ENCODE data around the gene C1orf21.
A peak's percentile ranks its signal among the peaks of the same experiment; 100 is the strongest.
"Not testable (repeated sequence)": the region's sequence is repeated elsewhere in the genome, so short reads cannot be mapped to it uniquely, and the experiment has no call there.

Gene C1orf21

GRCh38 chr1:184610876-184611595, 224.2 kb downstream of the C1orf21 start:
- no peak for DNase-seq

GRCh38 chr1:184612229-184612628, 225.4 kb downstream of the C1orf21 start:
- not testable (repeated sequence) for DNase-seq

DNA sequence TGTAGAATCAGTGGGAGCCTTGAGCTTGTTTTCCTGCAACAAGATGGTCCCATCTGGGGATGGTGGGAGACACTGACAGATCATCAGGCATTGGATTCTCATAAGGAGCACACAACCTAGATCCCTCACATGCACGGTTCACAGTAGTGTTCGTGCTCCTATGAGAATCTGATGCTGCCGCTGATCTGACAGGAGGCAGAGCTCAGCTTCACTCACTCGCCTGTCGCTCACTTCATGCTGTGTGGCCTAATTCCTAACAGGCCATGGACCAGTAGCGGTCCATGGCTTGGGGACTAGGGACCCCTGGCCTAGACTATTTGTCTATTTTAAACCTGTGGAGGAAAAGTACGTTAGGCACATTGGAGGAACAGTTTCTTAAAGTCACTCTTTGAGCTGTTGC, 227.8 kb downstream of the C1orf21 start:
- no peak for DNase-seq

- no peak for DNase-seq
Observed at GRCh38 chr1:184615301-184615700, 228.5 kb downstream of the C1orf21 start.

GRCh38 chr1:184616504-184616903, 229.7 kb downstream of the C1orf21 start:
- DNase-seq: no peak

- DNase-seq: no peak
Observed at GRCh38 chr1:184617433-184618029, 230.7 kb downstream of the C1orf21 start.

DNA sequence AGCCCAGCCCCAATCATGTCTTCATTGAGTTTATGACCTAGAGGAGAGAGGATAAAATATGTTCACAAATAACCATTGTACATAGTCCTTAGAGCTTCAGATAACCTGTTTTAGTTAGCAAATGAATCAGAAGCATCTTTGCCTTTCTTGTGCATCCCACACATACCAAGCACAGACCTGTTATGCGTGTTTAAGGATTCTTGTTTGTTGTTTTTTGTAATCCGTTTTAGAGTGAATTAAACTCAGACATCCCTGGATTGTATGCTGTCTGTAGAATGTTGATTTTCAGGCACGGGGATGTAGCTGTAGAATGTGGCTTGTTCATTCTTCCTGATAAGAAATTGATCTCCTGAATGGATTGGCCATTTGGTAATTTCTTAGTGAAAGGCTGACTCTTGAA, 232.0 kb downstream of the C1orf21 start:
- no peak for DNase-seq

GRCh38 chr1:184620469-184620868, 233.6 kb downstream of the C1orf21 start:
- no peak for DNase-seq

- no peak for DNase-seq
Observed at GRCh38 chr1:184621260-184621659, 234.4 kb downstream of the C1orf21 start.

DNA sequence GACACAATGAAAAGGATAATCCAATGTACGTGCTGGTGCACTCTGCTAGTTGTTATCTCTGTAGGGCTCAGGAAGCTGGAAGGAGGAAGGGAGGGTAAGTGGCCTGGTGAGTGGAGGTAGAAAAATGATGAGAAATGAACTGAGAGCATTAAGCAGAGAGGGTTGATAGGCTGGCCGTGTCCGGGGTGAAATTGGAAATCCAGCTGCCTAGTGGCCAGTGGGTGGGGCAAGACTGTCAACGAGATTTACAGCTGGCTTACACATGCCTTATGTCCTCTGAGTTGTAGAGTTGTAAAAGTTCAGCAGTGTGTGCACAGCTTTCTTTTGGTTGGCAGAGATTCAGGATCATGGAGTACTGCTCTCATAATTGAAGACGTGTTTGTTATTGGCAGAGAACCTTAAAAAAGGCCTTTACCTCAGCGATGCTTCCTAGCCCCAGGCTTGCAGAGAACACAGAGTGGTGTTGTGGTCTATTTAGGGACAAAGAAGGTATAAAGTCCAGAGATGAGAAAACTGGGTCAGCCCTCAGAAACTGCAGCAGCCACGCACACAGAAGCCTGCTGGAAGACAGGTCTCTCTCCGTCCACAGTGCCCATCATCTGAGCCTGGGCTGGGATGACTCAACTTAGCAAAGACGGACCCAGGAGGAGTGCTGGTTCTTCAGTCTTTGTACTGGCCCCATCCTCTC, 235.5 kb downstream of the C1orf21 start:
- no peak for DNase-seq

DNA sequence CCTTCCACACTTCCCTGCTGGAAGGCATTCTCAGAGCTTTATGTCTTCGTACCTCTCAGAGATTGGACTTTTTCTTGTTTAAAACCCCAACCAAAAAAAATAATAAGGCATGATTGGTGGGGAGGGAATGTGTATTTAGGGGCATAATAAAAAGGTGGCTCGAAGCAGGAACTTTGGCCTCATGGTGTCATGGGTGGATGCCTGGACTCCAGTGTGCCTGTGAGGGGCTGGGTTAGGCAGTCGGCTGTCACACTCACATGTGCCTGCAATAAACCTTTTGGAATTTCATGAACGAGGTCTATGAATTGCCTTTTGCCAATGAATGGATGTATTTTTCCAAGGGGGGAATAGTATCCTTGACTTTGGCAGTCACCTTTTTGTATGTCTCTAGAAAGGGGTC, 236.6 kb downstream of the C1orf21 start:
- no peak for DNase-seq

DNA sequence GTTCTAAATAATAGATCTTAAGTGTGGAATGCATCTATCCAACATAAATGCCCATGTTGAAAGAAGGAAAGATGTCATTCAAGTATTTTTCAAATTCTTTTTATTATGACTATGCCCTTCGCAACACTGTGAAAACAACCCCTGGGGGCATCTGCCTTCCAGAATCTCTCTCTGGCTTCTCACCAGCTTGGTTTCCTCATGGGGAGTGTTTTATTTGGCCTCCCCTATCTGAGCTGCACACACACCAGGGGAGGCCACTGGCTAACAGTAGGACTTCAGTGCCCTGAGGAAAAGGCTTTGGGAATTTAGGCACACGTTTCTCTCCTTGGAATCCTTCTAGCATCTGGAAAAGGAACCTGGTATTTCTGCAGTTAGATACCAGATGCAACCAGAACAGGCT, 237.2 kb downstream of the C1orf21 start:
- no peak for DNase-seq

GRCh38 chr1:184624626-184625025, 237.8 kb downstream of the C1orf21 start:
- no peak for DNase-seq

DNA sequence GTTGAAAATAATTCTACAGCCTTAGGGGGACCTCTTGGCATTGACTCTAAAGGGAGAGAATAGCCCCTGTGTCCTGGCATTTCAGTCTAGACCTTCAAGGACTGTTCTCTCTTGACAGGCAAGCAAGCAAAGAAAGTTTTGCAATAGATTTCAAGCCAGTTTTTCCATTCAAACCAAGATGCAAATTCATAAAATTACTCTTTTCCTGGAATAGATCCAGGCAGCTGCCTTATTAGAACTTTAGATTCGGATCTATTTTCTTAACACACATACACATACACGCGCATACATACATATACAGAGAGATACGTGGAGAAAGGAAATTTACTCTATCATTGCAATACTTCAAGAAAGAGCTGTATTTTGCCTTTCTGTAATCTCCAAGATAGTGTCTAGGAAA, 238.4 kb downstream of the C1orf21 start:
- no peak for DNase-seq

DNA sequence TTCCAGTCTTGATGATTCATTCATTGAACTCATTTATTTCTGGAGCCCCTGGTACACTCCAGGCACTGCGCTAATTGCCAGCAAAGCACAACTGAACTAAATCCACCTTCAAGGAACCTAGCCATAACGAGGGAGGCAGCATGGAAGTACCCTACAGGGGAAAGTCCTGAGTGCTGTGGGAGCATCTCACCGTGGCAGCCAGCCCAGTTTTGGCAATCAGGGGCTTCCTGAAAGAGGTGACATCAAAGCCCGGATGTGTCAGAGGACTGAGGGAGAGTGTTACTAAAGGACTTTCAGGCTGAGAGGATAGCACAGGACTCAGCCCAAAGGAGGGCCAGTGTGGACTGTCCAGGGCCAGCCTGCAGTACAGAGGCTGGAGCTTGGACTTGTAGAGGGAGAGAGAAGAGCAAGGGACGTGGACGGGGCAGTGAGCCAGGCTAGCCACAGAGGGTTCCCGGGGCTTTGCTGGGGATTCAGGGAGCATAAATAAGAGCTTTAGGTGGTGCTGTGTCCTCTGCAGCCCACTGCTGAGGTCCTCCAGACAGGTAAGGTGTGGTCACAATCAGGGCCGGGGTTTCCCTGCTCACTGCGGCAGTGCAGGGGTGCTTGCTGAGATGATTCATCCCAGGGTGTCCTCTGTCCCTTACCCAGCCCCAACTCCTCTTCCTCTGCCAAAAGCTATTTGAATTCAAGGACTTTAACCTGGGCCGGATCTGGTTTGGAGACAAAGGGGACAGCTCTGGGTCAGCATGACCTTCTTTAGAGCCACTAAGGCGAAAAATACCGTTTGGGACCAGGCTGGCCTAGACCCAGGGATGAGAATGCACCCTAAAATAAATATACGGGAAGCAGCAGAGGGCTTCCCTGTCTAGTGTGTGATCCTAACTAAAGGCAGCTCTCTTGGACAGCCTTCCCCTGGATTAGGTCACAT, 239.5 kb downstream of the C1orf21 start:
- DNase-seq: peak; percentile 49

GRCh38 chr1:184627007-184627341, 240.1 kb downstream of the C1orf21 start:
- DNase-seq: no peak

DNA sequence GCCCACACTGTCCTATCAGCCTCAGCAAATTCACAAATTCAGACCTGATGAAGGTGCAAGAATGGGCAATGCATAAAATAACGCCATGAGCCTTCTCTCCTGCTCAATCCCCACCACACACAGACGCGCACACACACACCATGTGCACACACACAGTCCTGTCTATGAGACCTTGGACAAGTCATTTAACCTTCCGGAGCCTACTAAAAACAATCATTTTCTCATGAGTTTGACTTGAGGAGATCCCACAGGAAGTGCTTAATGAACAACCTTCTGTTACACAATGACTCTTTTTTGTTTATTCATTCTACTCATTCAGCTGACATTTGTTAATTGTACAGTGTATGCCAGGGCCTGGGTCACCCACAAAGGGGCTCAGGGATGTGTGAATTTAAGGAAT, 242.4 kb downstream of the C1orf21 start:
- DNase-seq: peak; percentile 25

DNA sequence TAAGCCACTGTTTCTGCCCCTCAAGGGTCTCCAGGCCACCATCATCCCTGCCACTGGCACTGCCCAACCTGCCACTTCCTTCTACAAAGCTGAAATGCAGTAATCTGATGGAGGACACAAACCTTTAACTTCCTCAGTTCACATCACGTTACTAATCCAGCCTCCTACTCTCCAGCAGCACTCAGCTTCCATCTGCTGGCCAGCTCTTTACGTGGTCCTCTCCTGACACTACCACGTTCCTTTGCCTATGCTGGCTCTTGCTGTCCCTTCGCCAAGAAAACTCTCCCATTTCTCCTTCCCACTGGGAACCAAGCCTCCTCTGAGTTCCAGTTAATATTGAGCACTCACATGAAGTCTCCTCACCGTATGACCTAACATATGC, 243.8 kb downstream of the C1orf21 start:
- no peak for DNase-seq

DNA sequence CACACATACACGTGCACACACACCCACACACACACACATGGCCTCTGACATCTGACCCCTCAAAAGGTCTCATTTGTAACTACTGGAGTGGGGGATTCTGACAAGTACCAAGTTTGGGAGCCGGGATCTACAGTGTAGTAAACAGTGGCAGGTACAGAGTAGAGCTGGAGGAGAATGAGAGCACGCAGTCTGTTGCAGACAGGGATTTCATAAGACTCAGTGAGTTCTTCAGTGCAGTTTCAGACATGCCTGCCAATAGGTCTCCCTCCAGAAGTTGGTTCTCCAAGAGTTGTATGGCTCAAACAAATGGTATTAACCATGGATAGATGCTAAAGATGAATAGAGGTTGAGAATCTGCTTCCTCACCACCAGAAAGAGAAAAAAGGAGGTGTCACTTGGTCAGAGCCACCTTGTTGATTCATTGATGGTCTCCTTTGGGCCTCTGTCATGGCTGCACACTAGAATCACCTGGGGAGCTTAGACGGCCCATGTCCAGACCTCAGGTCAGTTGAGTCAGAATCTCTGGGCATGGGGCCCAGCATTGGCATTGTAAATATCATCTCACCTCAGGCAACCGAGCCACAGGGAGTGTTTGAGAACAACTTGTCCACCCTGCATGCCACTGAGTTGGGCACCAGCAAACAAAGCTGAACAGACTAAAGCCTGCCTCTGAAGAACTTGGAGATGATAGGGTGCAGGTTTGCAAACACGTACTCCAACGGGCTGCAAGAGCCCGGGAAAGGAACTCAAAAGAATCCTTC, 245.8 kb downstream of the C1orf21 start:
- no peak for DNase-seq

DNA sequence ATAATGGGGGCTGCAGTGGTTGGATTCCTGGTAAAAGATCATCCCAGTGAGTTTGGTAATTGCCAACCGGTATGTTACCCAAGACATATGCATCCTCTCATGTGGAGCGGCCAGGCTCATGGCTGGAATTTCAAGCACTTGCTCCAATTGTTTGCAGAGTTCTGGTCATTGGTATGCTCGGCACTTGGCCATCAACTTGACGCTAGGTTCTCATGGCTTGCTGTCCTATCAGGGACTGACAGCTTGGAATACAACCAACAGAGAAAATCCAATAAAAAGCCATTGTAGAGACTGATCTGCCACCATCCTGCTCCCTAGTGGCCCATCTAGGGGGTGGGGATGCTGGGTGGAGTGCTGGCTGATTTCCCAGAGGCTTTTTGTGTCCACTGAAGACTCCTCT, 247.0 kb downstream of the C1orf21 start:
- no peak for DNase-seq

GRCh38 chr1:184634296-184634695, 247.5 kb downstream of the C1orf21 start:
- no peak for DNase-seq

- DNase-seq: peak; percentile 76
Observed at GRCh38 chr1:184635347-184635979, 248.6 kb downstream of the C1orf21 start.
